H9 (cell line): ENCODE measurements around the gene ENPP6. TPM values are rescaled to one million over a fixed set of nuclear protein-coding genes. Genes with fewer than 3 reads are reported as not detected.

ENCODE experiments used
- DNase-seq: peaks from one replicate; pipeline ENCODE4 v3.0.0-alpha.2; 2017
- H2AFZ ChIP-seq: one replicate; pipeline ENCODE4 v1.6.1; 2013; ENCODE audit warnings: mild to moderate bottlenecking, low read length, control low read depth, moderate library complexity
- H2AK5ac ChIP-seq: 2 replicates; pipeline ENCODE4 v1.6.1; 2013; ENCODE audit warnings: low read length, control low read depth, mixed read lengths; ENCODE audit not compliant: insufficient read length
- H2BK120ac ChIP-seq: one replicate; pipeline ENCODE4 v1.6.1; 2013; ENCODE audit warnings: low read depth, mild to moderate bottlenecking, low read length, control low read depth, inconsistent platforms; ENCODE audit not compliant: poor library complexity, severe bottlenecking
- H2BK12ac ChIP-seq: 2 replicates; pipeline ENCODE4 v1.6.1; 2013; ENCODE audit warnings: low read length, control low read depth, mixed read lengths, low read depth; ENCODE audit not compliant: insufficient read length
- H2BK15ac ChIP-seq: 2 replicates; pipeline ENCODE4 v1.6.1; 2013; ENCODE audit warnings: low read depth, low read length, control low read depth
- H2BK20ac ChIP-seq: one replicate; pipeline ENCODE4 v1.6.1; 2013; ENCODE audit warnings: low read depth, mild to moderate bottlenecking, low read length, control low read depth, inconsistent platforms; ENCODE audit not compliant: poor library complexity, severe bottlenecking
- H2BK5ac ChIP-seq: 2 replicates; pipeline ENCODE4 v1.6.1; 2013; ENCODE audit warnings: low read length, control low read depth, mixed read lengths; ENCODE audit not compliant: insufficient read length
- H3K14ac ChIP-seq: 2 replicates; pipeline ENCODE4 v1.6.1; 2013; ENCODE audit warnings: low read length, control low read depth; ENCODE audit not compliant: insufficient read depth
- H3K18ac ChIP-seq: 2 replicates; pipeline ENCODE4 v1.6.1; 2013; ENCODE audit warnings: low read depth, mild to moderate bottlenecking, mixed read lengths, low read length, control low read depth; ENCODE audit not compliant: insufficient read length
- H3K23ac ChIP-seq: 2 replicates; pipeline ENCODE4 v1.6.1; 2013; ENCODE audit warnings: low read length, control low read depth, mixed read lengths, low read depth; ENCODE audit not compliant: insufficient read length
- H3K23me2 ChIP-seq: 2 replicates; pipeline ENCODE4 v1.6.1; 2013; ENCODE audit warnings: low read depth, mild to moderate bottlenecking, mixed read lengths, low read length, control low read depth; ENCODE audit not compliant: insufficient read length, poor library complexity, severe bottlenecking
- H3K27ac ChIP-seq: 2 replicates; pipeline ENCODE4 v1.5.1; 2013; ENCODE audit warnings: low read length, control low read depth, mixed read lengths, low read depth; ENCODE audit not compliant: insufficient read length
- H3K27me3 ChIP-seq: 2 replicates; pipeline ENCODE4 v1.6.1; 2013; ENCODE audit warnings: low read length, control low read depth, inconsistent platforms; ENCODE audit not compliant: insufficient read depth
- H3K4ac ChIP-seq: 2 replicates; pipeline ENCODE4 v1.6.1; 2013; ENCODE audit warnings: low read depth, mild to moderate bottlenecking, control low read depth, inconsistent platforms, low read length, moderate library complexity
- H3K4me1 ChIP-seq: 2 replicates; pipeline ENCODE4 v1.6.1; 2013; ENCODE audit warnings: low read length, control low read depth, inconsistent platforms; ENCODE audit not compliant: insufficient read depth
- H3K4me2 ChIP-seq: 2 replicates; pipeline ENCODE4 v1.6.1; 2013; ENCODE audit warnings: low read length, control low read depth, mixed read lengths; ENCODE audit not compliant: insufficient read length, insufficient read depth
- H3K56ac ChIP-seq: 2 replicates; pipeline ENCODE4 v1.6.1; 2013; ENCODE audit warnings: low read depth, mild to moderate bottlenecking, mixed read lengths, low read length, control low read depth; ENCODE audit not compliant: insufficient read length
- H3K79me1 ChIP-seq: 2 replicates; pipeline ENCODE4 v1.6.1; 2013; ENCODE audit warnings: low read depth, mild to moderate bottlenecking, moderate library complexity, low read length, control low read depth, inconsistent platforms; ENCODE audit not compliant: insufficient read depth, poor library complexity, severe bottlenecking
- H3K79me2 ChIP-seq: 2 replicates; pipeline ENCODE4 v1.6.1; 2013; ENCODE audit warnings: low read length, control low read depth, inconsistent platforms; ENCODE audit not compliant: insufficient read depth
- H3K9ac ChIP-seq: 2 replicates; pipeline ENCODE4 v1.6.1; 2013; ENCODE audit warnings: low read length, control low read depth, mixed read lengths; ENCODE audit not compliant: insufficient read length; ENCODE audit errors: extremely low read depth
- H3K9me3 ChIP-seq: one replicate; pipeline ENCODE4 v1.6.1; 2013; ENCODE audit warnings: low read depth, low read length, inconsistent platforms; ENCODE audit not compliant: control insufficient read depth
- H3T11ph ChIP-seq: one replicate; pipeline ENCODE4 v1.6.1; 2013; ENCODE audit warnings: mild to moderate bottlenecking, low read length, control low read depth, inconsistent platforms
- H4K20me1 ChIP-seq: one replicate; pipeline ENCODE4 v1.6.1; 2013; ENCODE audit not compliant: control insufficient read depth, insufficient read length, insufficient read depth
- H4K5ac ChIP-seq: 2 replicates; pipeline ENCODE4 v1.6.1; 2013; ENCODE audit warnings: low read depth, mild to moderate bottlenecking, mixed read lengths, low read length, control low read depth; ENCODE audit not compliant: insufficient read length
- H4K8ac ChIP-seq: replicated peaks from 2 replicates; pipeline ENCODE4 v1.6.1; 2013; ENCODE audit warnings: low read length, control low read depth, mixed read lengths, low read depth; ENCODE audit not compliant: insufficient read length
- H4K91ac ChIP-seq: 2 replicates; pipeline ENCODE4 v1.6.1; 2013; ENCODE audit warnings: low read depth, mild to moderate bottlenecking, moderate library complexity, mixed read lengths, low read length, control low read depth; ENCODE audit not compliant: insufficient read length
- H3K27ac Mint-ChIP-seq, 3 experiments: 2 replicates in 2 of 3; 3 replicates in 1 of 3; pipeline ENCODE4 v1.8.0; 2020 to 2021; ENCODE audit warnings: mixed read lengths in 3 of 3, mild to moderate bottlenecking in 1 of 3, moderate library complexity in 1 of 3
- H3K27me3 Mint-ChIP-seq: 2 replicates; pipeline ENCODE4 v1.8.0; 2021; ENCODE audit warnings: low read depth, mild to moderate bottlenecking, moderate library complexity, mixed read lengths
- H3K36me3 Mint-ChIP-seq, 3 experiments: 2 replicates in 2 of 3; 3 replicates in 1 of 3; pipeline ENCODE4 v1.8.0; 2020 to 2021; ENCODE audit warnings: low read depth in 3 of 3, mixed read lengths in 3 of 3; ENCODE audit not compliant: insufficient read depth in 1 of 3
- H3K4me1 Mint-ChIP-seq, 2 experiments: 2 replicates each; pipeline ENCODE4 v1.8.0; 2020; ENCODE audit warnings: mixed read lengths in 2 of 2
- H3K4me3 Mint-ChIP-seq, 2 experiments: 2 replicates in 1 of 2; 3 replicates in 1 of 2; pipeline ENCODE4 v1.8.0; 2020 to 2021; ENCODE audit warnings: mild to moderate bottlenecking in 2 of 2, mixed read lengths in 2 of 2, moderate library complexity in 1 of 2
- H3K9me3 Mint-ChIP-seq, 2 experiments: 2 replicates in 1 of 2; 3 replicates in 1 of 2; pipeline ENCODE4 v1.8.0; 2020; ENCODE audit warnings: mild to moderate bottlenecking in 2 of 2, mixed read lengths in 2 of 2, moderate library complexity in 1 of 2
- WGBS: extraction: QIAGEN DNeasy Blood & Tissue Kit; methylation state at CpG from one replicate; pipeline ENCODE4 v1.1.7; 2013; ENCODE audit warnings: missing lambda C conversion rate, low lambda C conversion rate, mixed read lengths; ENCODE audit not compliant: insufficient read length; ENCODE audit errors: extremely low coverage; 5-methylcytosine and 5-hydroxymethylcytosine counted together
- total RNA-seq: library from RNA; stranded (reverse); gene quantifications from 2 replicates; pipeline ENCODE4 v1.2.1, GENCODE V29; 2021
- TF ChIP-seq, protein P1 (sequence below): fragments of 200-600 bp; sonication (generic); conservative IDR thresholded peaks from 3 replicates; pipeline ENCODE4 v1.8.0; 2021; ENCODE audit warnings: antibody characterized with exemption, mild to moderate bottlenecking

ENPP6 gene
- total RNA-seq, 1 experiment from 2014 or later, result not detected

DNA sequence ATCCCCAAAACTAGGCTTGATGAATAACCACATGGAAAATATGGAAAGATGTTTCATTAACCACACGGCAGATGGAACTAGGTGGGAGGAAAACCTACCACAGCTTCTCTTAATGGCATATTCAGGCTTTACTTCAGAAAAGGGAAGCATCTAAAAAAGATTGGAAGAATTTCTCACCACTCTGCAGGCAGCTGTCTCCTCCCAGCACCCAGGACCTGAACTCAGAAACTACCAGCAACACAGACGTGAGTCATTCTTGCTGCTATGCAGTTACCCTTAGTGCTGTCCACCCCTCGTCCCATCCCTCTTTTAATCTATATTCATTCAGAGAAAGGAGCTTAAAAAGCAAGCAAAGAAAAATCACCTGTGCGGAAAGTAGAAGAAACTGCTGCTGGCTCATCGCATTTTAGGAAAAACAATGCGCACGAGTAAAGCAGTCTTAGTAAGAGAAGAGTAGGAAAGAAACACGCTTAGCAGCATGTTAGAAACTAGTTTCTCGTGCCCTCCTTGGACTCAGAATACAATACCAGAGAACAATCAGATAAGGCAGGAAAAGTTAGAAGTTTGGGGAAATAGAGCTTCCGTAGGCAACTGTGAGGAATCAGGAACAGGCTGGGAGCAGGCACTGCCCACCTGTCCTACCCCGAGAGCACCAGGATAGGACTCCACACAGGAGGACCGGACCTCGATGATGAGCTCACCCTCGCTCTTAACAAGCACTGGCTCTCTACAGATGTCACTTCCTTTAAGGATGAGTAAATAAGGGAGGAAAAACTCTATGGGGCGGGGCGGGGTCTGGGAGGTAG is 48.1 kb upstream of the ENPP6 start:
- H3K79me1 ChIP-seq, result no peaks in the 10 kb centered on the region
- H2AK5ac ChIP-seq, result no peak overlapping the region
- H3K9ac ChIP-seq, result no peak overlapping the region
- WGBS, result no CpG with 5 or more reads among the region's 16 CpGs
- no peak overlapping the region for H4K8ac ChIP-seq
- no peak overlapping the region for H2BK120ac ChIP-seq
- no peak overlapping the region for H3K14ac ChIP-seq
- H3K4me1 Mint-ChIP-seq, result peaks cover 12 to 35% of the 10 kb centered on the region in 2 experiments
- no peak overlapping the region for H2BK5ac ChIP-seq
- H3K9me3 Mint-ChIP-seq, result peaks cover 14 to 16% of the 10 kb centered on the region in 2 experiments
- H2BK20ac ChIP-seq, result no peak overlapping the region
- no peak overlapping the region for H3K4ac ChIP-seq
- no peak overlapping the region for H2BK12ac ChIP-seq
- H3K27ac ChIP-seq, result no peak overlapping the region
- H3K4me3 Mint-ChIP-seq, result no peak overlapping the region
- H3K36me3 Mint-ChIP-seq, result peaks cover 0 to 10% (median 5%) of the 10 kb centered on the region in 3 experiments; a peak in 2 of 7 replicates
- H4K5ac ChIP-seq, result no peak overlapping the region
- no peaks in the 10 kb centered on the region for H3K4me1 ChIP-seq
- H3K4me2 ChIP-seq, result no peak overlapping the region
- H3K27me3 ChIP-seq, result no peaks in the 10 kb centered on the region
- no peak overlapping the region for H2BK15ac ChIP-seq
- H3K9me3 ChIP-seq, result no peaks in the 10 kb centered on the region
- no peaks in the 10 kb centered on the region for H3K23me2 ChIP-seq
- no peaks in the 10 kb centered on the region for H3K27me3 Mint-ChIP-seq
- no peak overlapping the region for H3K23ac ChIP-seq
- no peak overlapping the region for H3K18ac ChIP-seq
- H3K56ac ChIP-seq, result no peak overlapping the region
- no peak overlapping the region for H4K91ac ChIP-seq
- TF ChIP-seq, protein P1, sequence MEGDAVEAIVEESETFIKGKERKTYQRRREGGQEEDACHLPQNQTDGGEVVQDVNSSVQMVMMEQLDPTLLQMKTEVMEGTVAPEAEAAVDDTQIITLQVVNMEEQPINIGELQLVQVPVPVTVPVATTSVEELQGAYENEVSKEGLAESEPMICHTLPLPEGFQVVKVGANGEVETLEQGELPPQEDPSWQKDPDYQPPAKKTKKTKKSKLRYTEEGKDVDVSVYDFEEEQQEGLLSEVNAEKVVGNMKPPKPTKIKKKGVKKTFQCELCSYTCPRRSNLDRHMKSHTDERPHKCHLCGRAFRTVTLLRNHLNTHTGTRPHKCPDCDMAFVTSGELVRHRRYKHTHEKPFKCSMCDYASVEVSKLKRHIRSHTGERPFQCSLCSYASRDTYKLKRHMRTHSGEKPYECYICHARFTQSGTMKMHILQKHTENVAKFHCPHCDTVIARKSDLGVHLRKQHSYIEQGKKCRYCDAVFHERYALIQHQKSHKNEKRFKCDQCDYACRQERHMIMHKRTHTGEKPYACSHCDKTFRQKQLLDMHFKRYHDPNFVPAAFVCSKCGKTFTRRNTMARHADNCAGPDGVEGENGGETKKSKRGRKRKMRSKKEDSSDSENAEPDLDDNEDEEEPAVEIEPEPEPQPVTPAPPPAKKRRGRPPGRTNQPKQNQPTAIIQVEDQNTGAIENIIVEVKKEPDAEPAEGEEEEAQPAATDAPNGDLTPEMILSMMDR, result no peak
- H3K27ac Mint-ChIP-seq, result 0 out of 7 replicates have a peak overlapping the region, but pooled peaks of 1 of the 3 experiments have one; percentile 9
- no peak overlapping the region for H2AFZ ChIP-seq
- H4K20me1 ChIP-seq, result no peaks in the 10 kb centered on the region
- no peaks in the 10 kb centered on the region for H3K79me2 ChIP-seq
- DNase-seq, result no peak
- H3T11ph ChIP-seq, result no peak overlapping the region
